HG03280 (cell line): ENCODE measurements around the gene POLR2C.
"Not testable (repeated sequence)": the region's sequence is repeated elsewhere in the genome, so short reads cannot be mapped to it uniquely, and the experiment has no call there.

Experiments used
- ATAC-seq: cut with Tn5 transposase; IDR thresholded peaks from one replicate; pipeline ENCODE4 v1.9.1; 2021; ENCODE audit warnings: mild to moderate bottlenecking, moderate library complexity; ENCODE audit not compliant: unreplicated experiment

POLR2C gene

GRCh38 chr16:57478396-57479204 is 16.1 kb downstream of the POLR2C start:
- no peak for ATAC-seq

GRCh38 chr16:57479205-57479975 is 16.9 kb downstream of the POLR2C start:
- ATAC-seq = no peak

DNA sequence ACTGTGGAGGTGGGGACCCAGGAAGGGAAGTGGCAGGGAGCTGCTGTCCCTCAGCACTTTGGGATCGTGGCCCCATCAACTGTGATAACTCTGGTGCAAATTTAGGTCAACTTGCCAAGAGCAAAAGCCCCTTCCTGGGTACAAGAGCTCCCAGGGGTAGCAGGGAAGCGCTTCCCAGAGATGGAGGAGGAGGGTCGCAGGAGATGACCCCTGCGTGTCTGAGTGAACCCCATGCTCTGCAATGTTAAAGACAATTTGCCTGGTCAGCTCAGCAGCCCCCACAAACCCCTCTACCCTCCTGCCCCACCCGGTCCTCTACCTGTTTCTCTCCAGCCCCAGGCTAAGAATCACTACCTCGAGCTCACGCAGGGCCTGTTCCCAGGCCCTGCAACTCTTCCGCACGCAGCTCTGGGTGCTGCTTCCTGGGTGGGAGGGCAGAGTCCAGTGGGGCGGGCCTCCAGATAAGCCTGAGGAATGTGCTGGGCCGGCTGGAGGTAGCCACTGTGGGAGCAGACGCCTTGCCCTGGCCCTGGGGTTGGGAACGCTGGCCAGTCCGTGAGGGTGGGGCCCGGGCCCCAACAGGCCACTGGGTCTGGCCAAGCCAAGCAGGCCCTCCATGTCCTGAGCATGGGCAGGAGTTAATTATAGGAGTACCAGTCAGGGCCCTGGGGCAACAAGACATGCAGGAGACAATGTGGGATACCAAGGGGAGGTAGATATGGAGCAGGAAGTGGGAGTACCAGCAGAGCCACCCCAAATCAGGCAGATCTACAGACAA is 17.7 kb downstream of the POLR2C start:
- no peak for ATAC-seq

GRCh38 chr16:57480754-57481230 is 18.3 kb downstream of the POLR2C start:
- ATAC-seq = no peak

DNA sequence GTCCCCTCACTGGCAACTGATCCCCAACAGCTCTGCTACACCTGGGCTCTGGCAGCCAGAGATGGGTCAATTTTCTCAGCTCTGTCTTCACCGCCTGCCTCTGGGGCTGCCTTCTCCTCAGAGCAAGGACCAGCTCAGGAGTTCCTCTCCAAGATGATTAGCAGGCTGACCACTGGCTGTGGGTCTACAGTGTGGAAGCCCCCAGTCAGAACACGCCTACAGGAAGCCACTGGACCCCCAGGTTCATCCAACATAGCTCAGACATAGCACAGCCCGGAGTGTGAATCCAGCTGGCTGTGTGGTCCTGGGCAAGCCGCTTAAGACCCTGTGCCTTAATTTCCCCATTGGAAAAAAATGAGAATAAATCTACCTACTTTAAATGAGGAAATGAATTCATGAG is 18.9 kb downstream of the POLR2C start:
- no peak for ATAC-seq

- ATAC-seq = no peak
Measured at GRCh38 chr16:57482845-57483545, 20.5 kb downstream of the POLR2C start.

- no peak for ATAC-seq
Measured at GRCh38 chr16:57483725-57484514, 21.4 kb downstream of the POLR2C start.

DNA sequence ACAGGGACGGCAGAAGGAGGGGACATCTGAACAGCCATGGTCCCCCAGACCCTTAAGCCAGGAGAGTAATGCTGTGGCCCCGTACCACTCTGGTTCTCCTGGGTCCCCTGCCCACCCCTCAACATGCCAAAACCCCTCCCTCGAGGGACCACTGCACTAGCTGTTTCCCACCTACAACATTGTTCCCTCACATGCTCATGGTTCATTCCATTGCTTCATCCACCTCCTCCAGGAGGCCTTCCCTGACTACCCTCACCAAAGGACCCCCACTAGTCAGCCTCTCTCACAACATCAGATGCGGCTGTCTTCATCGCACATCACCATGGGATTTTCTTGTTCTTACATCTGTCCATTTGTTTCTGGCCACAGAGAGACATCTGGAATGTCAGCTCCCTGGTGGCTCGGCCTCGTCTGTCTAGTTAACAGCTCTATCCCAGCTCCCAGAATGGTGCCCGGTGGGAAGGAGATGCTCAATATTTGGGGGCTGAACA is 22.1 kb downstream of the POLR2C start:
- no peak for ATAC-seq

DNA sequence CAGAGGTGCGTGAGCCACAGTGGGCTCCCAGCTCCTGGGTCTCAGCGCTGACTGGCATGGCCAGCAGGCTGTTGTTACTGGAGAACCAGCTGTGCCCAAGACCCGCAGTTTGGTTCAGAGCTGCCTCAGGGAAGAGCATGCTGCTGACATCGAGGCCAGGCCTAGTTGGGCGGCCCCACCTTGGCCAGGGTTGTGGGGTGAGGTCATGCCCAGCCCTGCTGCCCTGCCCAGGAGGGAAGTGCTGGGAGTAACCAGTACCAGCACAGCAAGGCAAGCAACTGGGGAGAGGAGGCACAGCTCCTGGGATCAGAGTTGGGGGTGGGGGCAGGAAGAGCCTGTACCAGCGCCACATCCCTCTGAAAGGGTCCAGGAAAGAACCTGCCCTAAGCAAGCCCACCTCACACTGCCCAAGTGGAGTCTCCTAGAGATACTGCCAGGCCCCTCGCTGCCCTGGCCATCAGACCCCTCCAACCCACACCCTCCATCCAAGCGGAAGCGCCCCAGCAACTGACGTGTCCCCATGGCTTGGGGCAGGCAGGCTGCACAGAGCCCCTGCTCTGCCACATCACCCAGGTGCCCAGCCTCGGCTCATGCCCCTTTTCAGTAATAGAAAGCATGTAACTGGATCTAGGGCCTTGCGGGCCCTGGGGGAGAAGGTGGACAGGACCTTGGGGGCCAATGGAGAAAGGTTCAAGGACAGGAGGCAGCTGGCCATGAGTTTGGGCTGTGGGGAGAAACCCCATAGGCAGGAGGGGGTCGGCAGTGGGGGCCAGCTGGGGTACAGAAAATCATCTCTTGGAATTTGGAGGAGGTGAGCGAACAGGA is 22.8 kb downstream of the POLR2C start:
- ATAC-seq = no peak

GRCh38 chr16:57485916-57486857 is 23.7 kb downstream of the POLR2C start, which contains the start of gene DOK4:
TSS of gene DOK4 (minus strand) at chr16:57486493. CDS start at chr16:57479507, 6,986 bp downstream.
- peak; percentile 86 for ATAC-seq

GRCh38 chr16:57486858-57487834 is 24.7 kb downstream of the POLR2C start:
- no peak for ATAC-seq

DNA sequence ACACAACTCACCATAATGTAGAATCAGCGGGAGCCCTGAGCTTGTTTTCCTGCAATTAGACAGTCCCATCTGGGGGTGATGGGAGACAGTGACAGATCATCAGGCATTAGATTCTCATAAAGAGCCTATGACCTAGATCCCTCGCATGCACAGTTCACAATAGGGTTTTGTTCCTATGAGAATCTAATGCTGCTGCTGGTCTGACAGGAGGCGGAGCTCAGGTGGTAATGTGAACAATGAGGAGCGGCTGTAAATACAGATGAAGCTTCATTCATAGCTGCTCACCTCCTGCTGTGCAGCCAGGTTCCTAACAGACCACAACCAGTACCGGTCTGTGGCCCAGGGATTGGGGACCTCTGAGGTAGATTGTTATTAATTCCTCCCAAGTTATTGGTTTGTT is 26.8 kb downstream of the POLR2C start:
- ATAC-seq = no peak

GRCh38 chr16:57493767-57494166 is 31.3 kb downstream of the POLR2C start:
- no peak for ATAC-seq

DNA sequence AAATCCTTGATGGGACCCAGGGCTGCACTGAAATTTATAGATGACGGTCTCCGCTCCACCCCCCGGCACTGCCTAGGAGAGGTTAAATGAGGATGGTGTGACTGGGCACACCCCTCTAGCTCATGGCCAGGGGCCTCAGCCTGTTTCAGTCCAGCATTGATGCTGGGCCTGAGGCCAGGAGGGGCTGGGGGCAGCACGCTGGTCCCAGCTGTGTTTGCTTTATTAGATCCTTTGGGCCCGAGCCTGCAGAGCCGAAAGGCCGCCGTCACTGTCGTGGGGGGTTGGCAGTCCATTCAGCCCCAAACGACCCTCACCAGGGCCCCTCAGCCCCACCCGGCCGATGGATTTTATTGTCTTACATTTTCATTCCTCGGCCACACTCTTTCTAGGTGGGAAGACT is 34.6 kb downstream of the POLR2C start:
- ATAC-seq = no peak

DNA sequence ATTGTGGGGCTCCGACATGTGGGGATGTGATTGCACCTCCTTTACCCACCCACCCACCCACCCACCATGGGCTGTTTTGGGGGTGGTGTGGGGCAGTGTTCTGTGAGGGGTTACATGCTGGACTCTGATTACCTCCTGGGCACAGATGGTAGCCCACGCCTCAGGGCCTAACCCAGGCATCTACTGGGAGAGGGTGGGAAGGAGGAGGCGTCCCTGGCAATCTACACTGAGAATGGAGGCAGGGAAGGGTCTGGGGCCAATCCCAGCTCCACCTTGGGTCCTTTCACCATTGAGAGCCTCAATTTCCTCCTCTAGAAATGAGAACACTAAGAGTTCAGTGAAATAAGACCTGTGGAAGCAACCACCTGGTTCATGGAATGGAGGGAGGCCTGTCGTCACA is 35.6 kb downstream of the POLR2C start:
- ATAC-seq = no peak

DNA sequence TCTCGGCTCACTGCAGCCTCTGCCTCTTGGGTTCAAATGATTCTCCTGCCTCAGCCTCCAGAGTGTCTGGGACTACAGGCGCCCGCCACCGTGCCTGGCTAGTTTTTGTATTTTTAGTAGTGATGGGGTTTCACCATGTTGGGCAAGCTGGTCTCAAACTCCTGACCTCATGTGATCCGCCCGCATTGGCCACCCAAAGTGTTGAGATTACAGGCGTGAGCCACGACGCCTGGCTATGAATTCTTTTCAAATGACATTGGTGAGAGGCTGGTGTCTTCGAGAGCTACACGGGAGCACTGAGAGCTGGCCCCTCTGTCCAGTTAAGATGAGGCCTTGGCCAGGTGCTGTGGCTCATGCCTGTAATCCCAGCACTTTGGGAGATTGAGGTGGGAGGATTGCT is 37.5 kb downstream of the POLR2C start:
- ATAC-seq = not testable (repeated sequence)
